Measurements from ENCODE around the gene FSD1.

FSD1 gene

DNA sequence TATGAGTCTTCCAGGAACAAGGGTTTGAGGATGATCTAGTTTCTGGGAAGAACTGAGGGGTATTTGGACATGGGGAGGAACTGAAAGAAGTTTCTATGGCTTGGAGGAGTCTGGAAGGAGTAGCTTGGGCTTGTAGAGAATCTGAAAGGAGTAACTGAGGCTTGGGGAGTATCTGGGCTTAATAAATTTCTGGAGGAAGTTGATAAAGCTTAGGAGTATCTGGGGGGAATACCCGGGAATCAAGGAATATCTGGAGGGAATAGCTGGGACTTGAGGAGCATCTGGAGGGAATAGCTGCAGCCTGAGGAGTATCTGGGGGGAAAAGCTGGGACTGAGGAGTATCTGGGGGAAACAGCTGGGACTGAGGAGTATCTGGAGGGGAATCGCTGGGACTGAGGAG, 16.0 kb downstream of the FSD1 start:
- DNase-seq = no peak

DNA sequence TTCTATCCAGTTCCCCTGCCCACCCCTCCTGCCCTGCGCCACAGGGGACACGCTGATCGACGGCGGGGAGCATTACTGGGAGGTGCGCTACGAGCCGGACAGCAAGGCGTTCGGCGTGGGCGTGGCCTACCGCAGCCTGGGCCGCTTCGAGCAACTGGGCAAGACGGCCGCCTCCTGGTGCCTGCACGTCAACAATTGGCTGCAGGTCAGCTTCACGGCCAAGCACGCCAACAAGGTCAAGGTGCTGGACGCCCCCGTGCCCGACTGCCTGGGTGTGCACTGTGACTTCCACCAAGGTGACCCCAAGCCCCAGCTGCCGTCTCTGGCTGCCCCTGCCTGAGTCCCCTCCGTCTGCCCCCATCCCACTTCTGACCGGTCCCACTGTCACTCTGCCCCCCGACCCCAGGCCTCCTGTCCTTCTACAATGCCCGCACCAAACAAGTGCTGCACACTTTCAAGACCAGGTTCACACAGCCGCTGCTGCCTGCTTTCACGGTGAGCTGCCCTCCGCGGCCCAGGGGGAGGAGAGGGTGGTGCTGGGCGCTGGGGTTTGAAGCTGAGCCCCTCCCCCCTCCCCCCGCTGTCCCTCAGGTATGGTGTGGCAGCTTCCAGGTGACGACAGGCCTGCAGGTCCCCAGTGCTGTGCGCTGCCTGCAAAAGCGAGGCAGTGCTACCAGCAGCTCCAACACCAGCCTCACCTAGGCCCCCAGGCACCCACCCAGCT, 18.7 kb downstream of the FSD1 start:
- peak; percentile 77 for DNase-seq

DNA sequence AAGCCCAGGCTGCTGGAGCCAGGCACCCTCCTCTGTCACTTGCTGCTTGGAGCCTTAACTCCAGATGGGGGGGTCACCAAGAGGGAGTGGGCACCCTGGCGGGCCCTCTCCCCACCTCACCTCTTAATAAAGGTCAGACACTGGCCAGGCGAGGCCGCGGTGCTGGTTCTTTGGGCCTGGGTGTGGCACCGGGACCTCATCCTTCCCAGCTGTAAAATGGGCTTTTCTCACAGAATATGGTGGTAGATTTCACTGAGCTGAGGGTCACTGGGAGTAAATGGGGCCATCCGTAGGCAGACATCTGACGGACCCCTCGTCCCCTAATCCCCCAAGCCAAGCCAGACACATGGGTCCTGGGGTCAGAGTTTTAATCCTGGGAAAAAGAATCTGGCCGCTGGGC, 19.3 kb downstream of the FSD1 start:
- no peak for DNase-seq

DNA sequence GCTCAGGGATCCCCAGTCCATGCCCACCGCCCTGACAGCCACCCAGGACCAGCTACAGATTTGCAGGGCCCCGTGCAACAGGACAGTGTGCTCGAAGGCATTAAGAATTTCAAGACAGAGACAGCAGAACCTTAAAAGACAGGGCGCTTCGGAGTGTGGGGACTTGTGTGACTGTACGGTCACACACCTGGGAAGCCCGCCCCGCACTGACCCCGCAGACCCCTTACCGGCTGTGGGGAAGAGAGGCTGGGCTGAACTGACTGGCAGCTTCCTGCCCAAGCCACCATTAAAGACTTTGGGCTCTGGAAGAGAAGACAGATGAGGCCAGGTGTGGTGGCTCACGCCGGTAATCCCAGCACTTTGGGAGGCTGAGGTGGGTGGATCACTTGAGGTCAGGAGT, 19.8 kb downstream of the FSD1 start:
- DNase-seq = no peak

DNA sequence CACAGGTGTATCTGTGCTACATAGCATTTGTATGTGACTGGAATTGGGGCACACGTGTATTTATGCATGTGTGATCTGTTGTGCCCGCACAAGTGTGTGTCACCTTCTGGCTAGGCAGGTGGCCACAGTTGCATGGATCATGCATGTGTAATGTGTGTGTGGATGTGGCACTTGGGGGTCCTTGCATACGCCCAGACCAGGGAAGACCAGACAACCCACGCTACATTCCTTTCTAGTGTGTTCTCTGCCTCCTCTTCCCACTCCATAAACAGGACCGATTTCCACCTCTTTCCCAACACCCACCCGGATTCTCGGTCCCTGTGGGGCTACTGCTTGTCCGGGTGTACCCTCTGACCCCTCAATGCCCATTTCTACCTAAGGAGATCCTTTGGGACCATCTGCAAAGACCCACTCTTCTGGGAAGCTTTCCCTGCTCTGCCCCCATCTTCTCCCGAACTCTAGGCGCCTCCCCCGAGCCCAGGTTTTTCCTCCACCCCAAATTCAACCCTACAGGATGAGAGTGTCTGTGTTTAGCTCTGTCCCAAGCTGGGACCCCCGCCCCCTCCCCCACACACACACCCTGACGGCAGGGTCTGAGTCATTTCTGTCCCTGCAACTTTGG, 21.9 kb downstream of the FSD1 start:
- DNase-seq = no peak

DNA sequence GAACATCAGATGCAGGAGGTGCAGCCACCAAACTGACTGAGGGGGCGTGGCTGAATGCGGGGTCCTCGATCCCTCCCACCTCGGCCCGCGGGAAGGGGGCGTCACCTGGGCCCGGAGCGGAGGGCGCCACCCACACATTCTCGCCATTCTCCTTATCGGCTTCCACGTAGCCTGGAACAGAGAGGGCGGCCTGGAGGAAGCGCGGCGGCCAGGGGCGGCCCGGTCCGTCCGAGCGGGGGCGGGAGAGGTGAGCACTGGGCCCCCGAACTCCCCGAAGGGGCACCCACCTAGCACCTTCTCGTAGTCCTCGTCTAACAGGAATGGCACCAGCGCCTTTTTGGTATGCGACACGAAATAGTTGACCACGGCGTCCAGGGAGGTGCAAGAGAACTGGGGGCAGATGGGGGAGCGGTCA, 22.4 kb downstream of the FSD1 start:
- no peak for DNase-seq

DNA sequence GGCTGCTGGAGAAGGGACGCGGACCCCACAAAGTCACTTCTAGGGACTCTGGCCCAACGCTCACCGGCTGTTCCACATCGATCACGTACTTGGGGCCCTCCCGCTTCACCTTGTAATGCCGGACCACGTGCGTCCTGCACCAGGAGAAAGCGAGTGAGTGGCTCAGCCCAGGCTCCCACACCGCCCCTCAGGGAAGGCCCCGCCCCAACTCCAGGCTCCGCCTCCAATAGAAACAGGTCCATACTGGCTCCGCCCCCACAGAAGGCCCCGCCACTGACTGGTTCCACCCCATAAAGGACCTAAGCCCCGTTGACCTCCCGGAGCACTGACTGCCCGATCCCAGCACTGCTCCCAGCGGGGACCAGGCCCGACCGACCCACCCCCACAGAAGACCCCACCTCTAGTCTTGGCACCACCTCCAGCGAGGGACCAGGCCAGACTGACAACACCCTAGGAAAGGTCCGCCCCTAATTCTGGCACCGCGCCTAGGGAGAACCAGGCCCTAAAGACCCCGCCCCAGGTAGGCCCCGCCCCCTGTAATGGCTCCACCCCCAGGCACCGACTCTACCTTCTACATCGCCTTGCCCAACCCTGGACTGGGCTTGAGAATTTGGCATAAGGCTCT, 23.0 kb downstream of the FSD1 start:
- DNase-seq = peak; percentile 73

DNA sequence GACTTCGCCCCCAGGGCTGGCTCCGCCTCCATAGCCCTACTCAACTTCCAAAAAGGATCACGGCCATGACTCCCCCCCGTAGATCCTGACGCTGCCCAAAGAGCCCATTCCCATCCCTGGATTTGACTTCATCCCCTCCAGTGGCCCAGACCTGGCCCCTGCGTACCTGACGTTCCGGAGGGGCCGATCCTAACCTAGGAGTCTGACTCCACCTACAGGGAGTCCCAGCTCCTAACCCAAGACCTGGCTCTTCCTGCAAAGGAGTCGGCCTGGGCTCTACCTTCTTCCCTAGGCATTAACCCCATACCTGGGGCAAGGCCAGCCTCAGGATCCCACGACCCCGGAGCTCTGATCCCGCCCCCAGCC, 23.5 kb downstream of the FSD1 start:
- peak; percentile 85 for DNase-seq

DNA sequence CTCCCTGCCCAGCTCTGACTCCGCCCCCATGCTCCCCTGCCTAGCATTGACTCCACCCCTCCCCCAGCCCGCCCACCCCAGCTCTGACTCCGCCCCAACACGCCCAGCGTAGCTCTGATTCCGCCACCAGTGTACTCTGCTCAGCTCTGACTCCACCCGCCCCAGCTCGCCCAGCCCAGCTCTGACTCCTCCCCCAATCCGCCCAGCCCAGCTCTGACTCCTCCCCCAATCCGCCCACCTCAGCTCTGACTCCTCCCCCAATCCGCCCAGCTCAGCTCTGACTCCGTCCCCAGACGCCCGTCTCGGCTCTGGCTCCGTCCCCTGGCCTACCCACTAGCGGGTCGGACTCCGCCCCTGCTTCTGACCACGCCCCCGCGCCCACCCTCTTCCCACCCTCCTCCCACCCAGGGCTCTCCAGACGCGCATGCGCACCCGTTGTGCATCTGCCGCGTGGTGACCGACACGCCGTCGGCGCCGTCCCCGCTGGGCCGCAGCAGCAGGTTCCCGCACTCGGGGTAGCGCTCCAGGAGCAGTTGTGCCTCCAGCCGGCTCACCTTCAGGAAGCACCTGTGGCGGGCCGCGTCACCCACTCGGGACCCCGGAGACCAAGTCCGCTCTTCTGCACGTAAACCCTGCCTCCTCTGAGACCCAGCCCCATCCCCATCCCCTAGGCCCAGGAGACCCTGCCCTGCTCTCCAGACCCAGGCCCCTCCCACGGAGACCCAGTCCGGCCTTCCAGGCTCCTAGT, 24.0 kb downstream of the FSD1 start:
- peak; percentile 97 for DNase-seq

DNA sequence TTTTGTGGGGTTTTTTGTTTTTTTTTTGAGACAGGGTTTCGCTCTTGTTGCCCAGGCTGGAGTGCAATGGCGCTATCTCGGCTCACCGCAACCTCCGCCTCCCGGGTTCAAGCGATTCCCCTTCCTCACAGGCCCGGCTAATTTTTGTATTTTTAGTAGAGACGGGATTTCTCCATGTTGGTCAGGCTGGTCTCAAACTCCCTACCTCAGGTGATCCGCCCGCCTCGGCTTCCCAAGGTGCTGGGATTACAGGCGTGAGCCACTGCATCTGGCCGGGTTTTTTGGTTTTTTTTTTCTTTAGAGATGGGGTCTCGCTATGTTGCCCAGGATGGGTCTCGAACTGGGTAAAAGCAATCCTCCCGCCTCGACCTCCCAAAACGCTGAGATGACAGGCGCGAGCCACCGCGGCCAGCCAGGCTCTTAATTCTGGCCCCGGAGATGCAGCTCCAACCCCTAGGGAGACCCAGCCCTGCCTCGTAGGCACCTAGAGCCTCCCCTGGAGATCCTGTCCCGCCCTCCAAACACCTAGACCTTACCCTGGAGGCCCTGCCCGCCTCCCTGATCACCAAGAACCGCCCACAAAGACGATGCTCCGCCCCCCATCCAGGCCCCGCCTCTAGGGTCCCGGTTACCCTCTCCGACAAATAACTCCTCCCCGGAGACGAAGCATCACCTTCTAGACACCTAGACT, 24.7 kb downstream of the FSD1 start:
- peak; percentile 56 for DNase-seq

DNA sequence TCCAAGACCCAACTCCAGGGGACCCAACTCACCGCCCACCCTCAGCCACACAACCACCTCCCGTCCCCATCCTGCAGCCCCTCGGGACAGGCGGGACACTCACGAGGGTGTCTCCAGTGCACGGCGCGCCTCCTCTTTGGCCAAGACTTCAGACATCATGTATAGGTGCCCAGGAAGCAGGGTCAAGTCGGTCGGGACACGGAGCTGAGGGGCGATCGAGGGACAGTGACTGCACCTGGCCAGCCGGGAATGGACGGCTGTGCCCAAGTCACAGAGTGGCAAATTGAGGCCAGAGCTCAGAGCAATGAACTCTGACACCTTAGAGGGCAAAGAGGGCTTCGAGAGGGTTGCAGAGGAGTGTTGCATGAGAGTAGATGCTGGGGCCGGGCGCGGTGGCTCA, 25.5 kb downstream of the FSD1 start:
- no peak for DNase-seq

DNA sequence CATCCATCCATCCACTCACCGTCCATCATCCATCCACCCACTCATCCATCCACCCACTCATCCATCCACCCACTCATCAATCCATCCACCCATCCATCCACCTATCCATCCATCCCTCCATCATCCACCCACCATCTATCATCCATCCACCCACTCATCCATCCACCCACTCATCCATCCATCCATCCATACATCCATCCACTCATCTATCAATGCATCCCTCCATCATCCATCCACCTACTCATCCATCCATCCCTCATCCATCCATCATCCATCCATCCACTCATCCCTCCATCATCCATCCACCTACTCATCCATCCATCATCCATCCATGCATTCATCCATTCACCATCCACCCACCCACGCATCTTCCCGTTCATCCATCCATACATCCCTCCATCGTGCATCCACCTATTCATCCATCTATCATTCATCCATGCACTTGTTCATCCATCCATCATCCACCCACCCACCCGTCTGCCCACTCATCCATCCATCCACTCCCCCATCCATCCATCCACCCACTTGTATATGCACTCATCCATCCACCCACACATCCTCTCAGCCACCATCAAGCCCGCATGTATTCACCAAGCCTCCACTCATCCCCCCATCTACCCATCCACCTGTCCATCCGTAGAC, 30.7 kb downstream of the FSD1 start:
- no peak for DNase-seq

DNA sequence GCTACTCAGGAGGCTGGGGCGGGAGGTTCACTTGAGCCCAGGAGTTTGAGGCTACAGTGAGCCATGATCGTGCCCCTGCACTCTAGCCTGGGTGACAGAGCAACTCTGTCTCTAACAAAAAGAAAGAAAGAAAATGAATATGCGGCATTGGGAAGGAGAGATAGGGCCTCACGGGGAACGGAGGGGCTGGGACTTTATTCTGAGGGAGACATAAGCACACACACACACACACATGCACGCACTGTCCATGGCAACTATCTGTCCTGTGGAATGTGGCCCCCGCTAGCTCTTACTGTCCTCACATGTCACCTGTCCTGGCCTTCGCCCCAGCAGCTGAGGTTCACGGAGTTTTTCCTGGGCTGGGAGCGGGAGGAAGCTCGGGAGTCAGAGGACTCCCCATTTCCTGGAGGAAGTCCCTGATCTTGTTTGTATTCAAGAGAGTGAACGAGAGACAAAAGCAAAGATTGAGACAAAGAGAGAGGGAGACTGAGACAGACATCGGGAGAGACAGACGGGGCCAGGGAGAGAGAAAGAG, 33.6 kb downstream of the FSD1 start:
- peak; percentile 70 for DNase-seq

DNA sequence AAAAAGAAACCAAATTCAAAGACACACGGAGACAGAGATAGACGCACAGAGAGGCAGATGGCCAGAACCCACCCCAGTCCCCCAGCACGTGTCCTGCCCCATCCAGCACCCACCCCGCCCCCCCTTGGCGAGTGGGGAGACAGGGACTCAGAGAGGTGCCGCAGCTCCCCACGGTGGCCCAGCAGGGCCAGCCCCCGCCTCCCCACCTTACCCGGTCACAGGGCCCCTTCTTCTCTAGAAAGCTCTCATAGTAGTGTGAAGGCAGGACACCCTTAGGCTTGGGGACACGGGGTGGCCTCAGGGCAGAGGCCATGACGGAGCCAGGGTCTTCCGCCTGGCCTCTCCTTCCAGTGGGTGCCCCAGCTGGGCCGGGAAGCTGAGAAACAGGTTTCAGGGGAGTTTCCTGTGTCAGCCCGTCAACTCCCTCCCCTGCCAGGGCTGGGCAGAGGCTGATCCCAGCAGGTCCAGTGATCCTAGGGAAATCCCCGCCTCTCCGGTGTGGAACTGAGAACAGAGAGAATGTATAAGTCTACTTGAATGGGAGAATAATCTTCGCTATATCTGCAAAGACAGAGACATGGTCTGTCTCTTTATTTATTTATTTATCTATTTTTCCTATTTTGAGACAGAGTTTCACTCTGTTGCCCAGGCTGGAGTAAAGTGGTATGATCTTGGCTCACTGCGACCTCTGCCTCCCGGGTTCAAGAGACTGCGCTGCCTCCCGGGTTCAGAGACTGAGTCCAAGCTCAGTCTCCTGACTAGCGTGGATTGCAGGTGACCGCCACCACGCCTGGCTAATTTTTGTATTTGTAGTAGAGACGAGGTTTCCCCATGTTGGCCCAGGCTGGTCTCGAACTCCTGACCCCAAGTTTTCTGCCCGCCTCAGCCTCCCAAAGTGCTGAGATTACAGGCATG, 34.3 kb downstream of the FSD1 start, which contains the start of gene STAP2:
TSS of gene STAP2 (minus strand) at position 387 of the 915 bp plus-strand sequence. CDS start at position 313, 74 bp downstream.
- DNase-seq = peak; percentile 89

DNA sequence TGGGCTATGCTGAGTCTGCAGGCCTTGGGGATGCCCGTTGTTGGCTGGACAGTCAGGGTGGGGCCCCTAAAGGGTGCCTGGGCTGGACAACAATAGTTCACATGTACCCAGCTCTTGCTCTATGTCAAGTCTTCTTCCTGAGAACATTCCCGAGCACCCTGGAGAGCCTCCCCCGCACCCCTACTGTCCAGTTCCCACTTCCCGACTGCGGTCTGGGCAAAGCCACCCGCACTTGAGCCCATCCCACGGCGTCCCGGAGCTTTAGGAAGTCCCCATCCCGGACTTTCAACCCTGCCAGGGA, 37.9 kb downstream of the FSD1 start:
- DNase-seq = no peak

DNA sequence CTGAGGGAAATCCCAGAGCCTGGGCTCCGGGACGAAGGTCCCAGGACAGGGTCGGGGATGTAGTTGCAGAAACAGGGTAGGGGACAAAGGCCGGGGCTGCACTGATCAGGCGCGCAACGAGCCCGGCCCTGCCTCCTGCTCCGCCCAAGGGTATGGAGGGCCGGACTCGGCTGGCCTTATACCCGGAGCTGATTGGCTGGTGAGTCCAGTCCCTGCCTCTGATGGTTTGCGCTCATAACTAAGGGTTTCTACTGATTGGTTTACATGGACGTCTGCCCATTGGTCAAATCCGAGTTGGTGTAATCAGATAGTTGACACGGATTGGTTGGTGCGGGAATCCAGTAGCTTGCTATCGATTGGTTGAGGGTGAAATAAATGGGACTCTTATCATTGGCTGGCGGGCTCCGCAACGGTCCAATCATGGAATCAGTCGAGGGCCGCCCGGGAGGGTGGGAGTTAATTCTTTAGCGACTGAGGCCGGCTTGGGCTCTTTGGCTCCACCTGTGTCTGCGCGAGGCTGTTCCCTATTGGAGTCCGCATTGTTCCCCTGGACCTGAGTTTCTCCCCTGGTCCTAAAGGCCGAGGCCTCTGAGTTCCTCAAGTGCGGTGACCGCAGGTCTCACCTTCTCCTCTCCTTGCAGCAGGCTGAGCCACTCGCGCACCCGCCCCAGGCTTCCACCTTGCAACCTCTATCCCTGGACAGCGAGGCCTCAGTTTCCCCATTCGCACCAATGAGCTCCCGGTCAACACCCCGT, 38.4 kb downstream of the FSD1 start:
- peak; percentile 99 for DNase-seq

DNA sequence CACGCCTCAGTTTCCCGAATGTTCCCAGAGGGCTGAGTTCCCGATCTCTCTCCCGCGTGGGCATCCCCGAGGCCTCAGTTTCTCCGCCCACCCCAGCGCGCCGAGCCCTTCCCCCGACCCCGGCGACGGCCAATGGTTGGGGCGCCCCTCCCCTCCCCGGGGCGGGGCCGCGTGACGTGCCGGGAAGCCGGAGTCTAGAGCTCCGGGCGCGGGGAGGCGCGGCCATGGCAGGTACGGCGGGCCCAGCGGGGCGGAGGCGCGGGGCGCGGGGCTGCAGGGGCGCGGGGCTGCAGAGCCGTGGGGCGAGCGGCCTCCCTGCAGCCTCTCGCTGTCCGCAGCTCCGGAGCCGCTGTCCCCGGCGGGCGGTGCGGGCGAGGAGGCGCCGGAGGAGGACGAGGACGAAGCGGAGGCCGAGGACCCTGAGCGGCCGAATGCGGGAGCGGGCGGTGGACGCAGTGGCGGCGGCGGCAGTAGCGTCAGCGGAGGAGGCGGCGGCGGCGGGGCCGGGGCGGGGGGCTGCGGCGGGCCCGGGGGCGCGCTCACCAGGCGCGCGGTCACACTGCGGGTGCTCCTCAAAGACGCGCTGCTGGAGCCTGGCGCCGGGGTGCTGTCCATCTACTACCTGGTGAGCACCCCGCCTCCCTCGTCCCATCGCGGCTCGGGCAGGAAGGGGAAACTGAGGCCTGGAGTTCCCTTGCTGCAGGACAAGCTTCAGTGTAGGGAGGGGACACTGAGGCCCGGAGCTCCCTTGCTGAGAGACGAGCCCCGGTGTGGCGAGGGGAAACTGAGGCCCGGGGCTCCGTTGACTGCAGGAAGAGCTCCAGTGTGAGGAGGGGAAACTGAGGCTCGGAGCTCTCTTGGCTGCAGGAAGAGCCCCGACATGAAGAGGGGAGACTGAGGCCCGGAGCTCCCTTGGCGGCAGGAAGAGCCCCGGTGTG, 39.2 kb downstream of the FSD1 start, which contains the start of gene MPND:
TSS of gene MPND (plus strand) at position 193 of the 938 bp plus-strand sequence. CDS start at position 225, 32 bp downstream.
- DNase-seq = peak; percentile 90

DNA sequence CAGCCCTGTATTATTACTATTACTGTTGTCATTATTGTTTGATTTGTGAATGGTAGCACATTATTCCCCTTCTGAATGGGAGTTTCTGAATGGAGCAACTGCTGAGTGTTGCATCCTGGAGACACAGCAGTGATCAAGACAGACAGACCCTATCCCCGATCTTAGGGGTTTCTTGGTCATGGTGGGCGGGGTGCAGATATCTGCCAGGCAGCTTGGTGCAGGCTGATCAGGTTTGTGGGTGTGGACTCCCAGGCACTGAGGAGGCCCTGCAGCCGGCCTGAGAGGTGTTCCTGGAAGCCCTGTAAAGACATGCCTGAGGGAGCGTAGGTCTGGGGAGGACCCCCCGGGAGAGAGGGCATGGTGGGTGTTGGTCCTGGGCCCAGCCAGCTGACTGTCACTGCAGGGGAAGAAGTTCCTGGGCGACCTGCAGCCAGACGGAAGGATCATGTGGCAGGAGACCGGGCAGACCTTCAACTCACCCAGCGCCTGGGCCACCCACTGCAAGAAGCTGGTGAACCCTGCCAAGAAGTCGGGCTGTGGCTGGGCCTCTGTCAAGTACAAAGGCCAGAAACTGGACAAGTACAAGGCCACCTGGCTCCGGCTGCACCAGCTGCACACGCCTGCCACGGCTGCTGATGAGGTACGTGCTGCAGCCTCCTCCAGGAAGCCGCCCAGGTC, 41.1 kb downstream of the FSD1 start:
- DNase-seq = no peak

DNA sequence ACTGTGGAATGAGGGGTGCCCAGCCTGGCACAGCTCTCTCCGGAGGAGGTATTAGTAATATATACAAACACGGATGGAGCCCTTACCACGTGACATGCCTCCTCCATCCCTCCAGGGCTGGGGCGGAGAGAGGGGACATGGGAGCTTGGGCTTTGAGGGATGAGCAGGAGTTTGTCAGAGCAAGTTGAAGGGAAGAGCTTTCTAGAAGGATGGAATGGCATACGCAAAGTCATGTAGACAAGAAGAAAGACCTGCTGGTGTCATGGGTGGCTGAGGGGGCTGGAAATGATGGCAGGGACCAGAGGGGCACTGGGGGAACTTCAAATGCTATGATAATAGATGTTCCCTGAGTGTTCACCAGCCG, 41.6 kb downstream of the FSD1 start:
- DNase-seq = no peak
